Tibial nerve (tissue), 4 donors: ENCODE data around the gene CST6. TPM values are rescaled to one million over a fixed set of nuclear protein-coding genes. Genes with fewer than 3 reads are reported as not detected.

Experiments used
- DNase-seq, 2 donors: peaks; one replicate each; pipeline ENCODE4 v3.0.0-alpha.2; 2019; ENCODE audit warnings: low spot score in 2 of 2
- H3K27ac ChIP-seq, 4 donors: fragments of 200-600 bp; sonication (generic) in 3 of 4; one replicate each; pipeline ENCODE4 v1.5.1; 2017 to 2019; ENCODE audit warnings: mild to moderate bottlenecking in 1 of 4
- H3K27me3 ChIP-seq, 2 donors: fragments of 200-600 bp; sonication (generic) in 1 of 2; one replicate each; pipeline versions ENCODE4 v1.5.1 to v1.6.0; 2017 to 2019
- H3K36me3 ChIP-seq, 3 donors: fragments of 200-600 bp; sonication (generic); one replicate each; pipeline ENCODE4 v1.5.1; 2018 to 2019
- H3K4me1 ChIP-seq, 4 donors: fragments of 200-600 bp; sonication (generic) in 3 of 4; one replicate each; pipeline ENCODE4 v1.5.1; 2017 to 2019
- H3K4me3 ChIP-seq, 4 donors: fragments of 200-600 bp; sonication (generic) in 3 of 4; one replicate each; pipeline ENCODE4 v1.5.1; 2017 to 2019; ENCODE audit warnings: mild to moderate bottlenecking in 1 of 4, moderate library complexity in 1 of 4
- H3K9me3 ChIP-seq, 4 donors: fragments of 200-600 bp; sonication (generic) in 3 of 4; one replicate each; pipeline ENCODE4 v1.5.1; 2017 to 2019
- EP300 ChIP-seq, 2 donors: sonication (generic); formaldehyde crosslinking; IDR thresholded peaks; one replicate each; pipeline ENCODE4 v1.6.1; 2017; ENCODE audit warnings: antibody characterized with exemption in 2 of 2, mild to moderate bottlenecking in 1 of 2
- POLR2A ChIP-seq, 2 donors: fragments of 450-650 bp; IDR thresholded peaks; one replicate each; pipeline ENCODE4 v1.6.1; 2017; ENCODE audit warnings: antibody characterized with exemption in 2 of 2, mild to moderate bottlenecking in 2 of 2, moderate library complexity in 2 of 2
- WGBS, 2 donors: methylation state at CpG; one replicate each; pipeline ENCODE4 v1.1.5; 2018; 5-methylcytosine and 5-hydroxymethylcytosine counted together
- total RNA-seq, 4 donors: library from RNA; depleted of rRNA; stranded (reverse); fragments of >200 nt; gene quantifications; one replicate each; pipeline ENCODE4 v1.1.0, GENCODE V29; 2016
- TF ChIP-seq, protein P1 (sequence below), 5 experiments: fragments of 200-600 bp in 3 of 5; fragments of 450-650 bp in 2 of 5; sonication (generic) in 3 of 5; IDR thresholded peaks; one replicate each; pipeline ENCODE4 v1.5.1; 2016 to 2019; ENCODE audit warnings: antibody characterized with exemption in 5 of 5, mild to moderate bottlenecking in 3 of 5, moderate library complexity in 2 of 5

The CST6 gene
- total RNA-seq, 4 donors from 2014 or later: 1.2 TPM; not detected in 3

- Histone ChIP-seq H3K4me3 (no peak overlapping the region), H3K27me3 (peaks cover 0 to 21% of the 10 kb centered on the region in 2 donors), H3K36me3 (no peaks in the 10 kb centered on the region), H3K27ac (no peak overlapping the region), H3K4me1 (peaks cover 0 to 11% (median 7%) of the 10 kb centered on the region in 4 donors), H3K9me3 (no peaks in the 10 kb centered on the region)
- WGBS, 2 donors: 75 to 89% methylated on average over 6 of the region's 6 CpGs
- no peak for DNase-seq
- TF ChIP-seq, protein P1, sequence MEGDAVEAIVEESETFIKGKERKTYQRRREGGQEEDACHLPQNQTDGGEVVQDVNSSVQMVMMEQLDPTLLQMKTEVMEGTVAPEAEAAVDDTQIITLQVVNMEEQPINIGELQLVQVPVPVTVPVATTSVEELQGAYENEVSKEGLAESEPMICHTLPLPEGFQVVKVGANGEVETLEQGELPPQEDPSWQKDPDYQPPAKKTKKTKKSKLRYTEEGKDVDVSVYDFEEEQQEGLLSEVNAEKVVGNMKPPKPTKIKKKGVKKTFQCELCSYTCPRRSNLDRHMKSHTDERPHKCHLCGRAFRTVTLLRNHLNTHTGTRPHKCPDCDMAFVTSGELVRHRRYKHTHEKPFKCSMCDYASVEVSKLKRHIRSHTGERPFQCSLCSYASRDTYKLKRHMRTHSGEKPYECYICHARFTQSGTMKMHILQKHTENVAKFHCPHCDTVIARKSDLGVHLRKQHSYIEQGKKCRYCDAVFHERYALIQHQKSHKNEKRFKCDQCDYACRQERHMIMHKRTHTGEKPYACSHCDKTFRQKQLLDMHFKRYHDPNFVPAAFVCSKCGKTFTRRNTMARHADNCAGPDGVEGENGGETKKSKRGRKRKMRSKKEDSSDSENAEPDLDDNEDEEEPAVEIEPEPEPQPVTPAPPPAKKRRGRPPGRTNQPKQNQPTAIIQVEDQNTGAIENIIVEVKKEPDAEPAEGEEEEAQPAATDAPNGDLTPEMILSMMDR (IDR thresholded peaks at IDR 0.05): no peak
- TF ChIP-seq POLR2A (IDR thresholded peaks at IDR 0.05): no peak
- no peak for TF ChIP-seq EP300 (IDR thresholded peaks at IDR 0.05)
Measured at GRCh38 chr11:66014804-66015453, 3.1 kb downstream of the CST6 start.

GRCh38 chr11:66015454-66015881 is 3.7 kb downstream of the CST6 start:
- H3K4me1 ChIP-seq: peaks cover 0 to 11% (median 7%) of the 10 kb centered on the region in 4 donors
- no peaks in the 10 kb centered on the region for H3K36me3 ChIP-seq
- 46 to 53% methylated on average over 5 to 7 of the region's 7 CpGs for WGBS, 2 donors
- DNase-seq: no peak
- no peak overlapping the region for H3K4me3 ChIP-seq
- no peak for TF ChIP-seq POLR2A (IDR thresholded peaks at IDR 0.05)
- TF ChIP-seq EP300 (IDR thresholded peaks at IDR 0.05): no peak
- TF ChIP-seq, protein P1 (IDR thresholded peaks at IDR 0.05): no peak
- no peak overlapping the region for H3K27ac ChIP-seq
- H3K27me3 ChIP-seq: peaks cover 0 to 21% of the 10 kb centered on the region in 2 donors
- H3K9me3 ChIP-seq: no peaks in the 10 kb centered on the region

DNA sequence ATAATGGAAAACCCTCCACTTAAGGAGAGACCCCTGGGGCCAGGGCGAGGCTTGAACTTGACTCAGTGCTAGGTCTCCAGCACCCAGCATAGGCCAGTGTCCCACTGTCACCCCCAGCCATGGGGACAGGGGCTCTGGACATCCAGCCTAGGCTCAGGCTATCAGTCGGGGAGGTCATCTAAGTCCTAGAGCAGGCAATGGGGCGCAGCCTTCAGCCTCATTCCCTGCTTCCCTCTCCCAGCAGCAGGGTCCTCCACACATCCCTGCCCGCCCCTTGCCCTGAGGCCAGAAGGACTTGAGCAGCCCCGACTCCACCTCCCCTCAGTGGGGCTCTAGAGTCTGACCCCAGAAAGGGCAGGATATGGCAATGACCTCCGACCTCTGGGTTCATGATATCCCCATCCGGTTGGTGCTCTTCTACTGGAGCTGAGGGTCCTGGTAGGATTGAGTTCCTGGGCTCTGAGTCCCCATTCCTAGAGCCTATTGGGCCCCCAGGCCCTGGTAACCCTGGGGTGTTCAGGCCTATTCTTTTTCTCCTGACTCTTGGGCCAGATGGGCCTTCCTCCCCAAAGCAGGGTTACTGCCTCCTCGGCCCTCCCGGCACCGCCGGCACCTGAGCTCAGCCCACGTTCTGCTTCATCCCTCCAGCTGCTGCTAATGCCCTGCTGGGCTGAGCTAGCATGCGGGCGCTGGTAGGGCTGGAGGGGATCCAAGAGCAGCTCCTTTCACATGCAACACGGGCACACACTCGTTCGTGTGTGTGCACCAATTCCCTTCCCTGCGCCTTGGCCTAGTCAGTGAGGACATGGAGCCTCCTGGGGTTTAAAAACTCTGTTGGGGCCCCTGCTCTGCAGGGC is 4.4 kb downstream of the CST6 start:
- Histone ChIP-seq H3K27ac (no peak overlapping the region), H3K36me3 (no peaks in the 10 kb centered on the region), H3K9me3 (no peaks in the 10 kb centered on the region), H3K27me3 (peaks cover 0 to 21% of the 10 kb centered on the region in 2 donors), H3K4me1 (peaks cover 0 to 13% (median 7%) of the 10 kb centered on the region in 4 donors), H3K4me3 (no peak overlapping the region)
- WGBS, 2 donors: 72 to 79% methylated on average over 16 to 18 of the region's 18 CpGs
- DNase-seq: no peak
- TF ChIP-seq, protein P1 (IDR thresholded peaks at IDR 0.05): no peak
- TF ChIP-seq POLR2A (IDR thresholded peaks at IDR 0.05) (no peak), EP300 (IDR thresholded peaks at IDR 0.05) (no peak)

DNA sequence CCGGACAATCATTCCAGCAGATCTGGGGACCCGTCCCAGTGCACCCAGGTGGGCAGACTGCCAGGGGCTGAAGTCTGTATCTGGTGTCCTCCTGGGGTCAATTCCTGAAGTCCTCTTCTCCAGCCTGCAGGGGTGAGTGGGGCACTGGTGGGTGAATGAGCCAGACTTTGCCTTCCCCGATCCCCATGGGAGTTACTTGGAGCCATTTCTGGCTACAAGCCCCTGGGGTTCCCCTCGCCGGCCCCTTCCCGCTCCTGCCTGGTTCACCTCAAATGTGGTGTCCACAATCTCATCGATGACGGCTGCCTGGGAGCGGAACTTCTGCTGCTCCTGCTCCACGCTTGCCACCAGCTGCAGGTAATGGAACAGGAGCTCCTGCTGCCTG is 5.0 kb downstream of the CST6 start:
- 89 to 95% methylated on average over 9 to 10 of the region's 10 CpGs for WGBS, 2 donors
- Histone ChIP-seq H3K4me1 (peaks cover 0 to 11% (median 4%) of the 10 kb centered on the region in 4 donors), H3K27ac (no peak overlapping the region)

More for the DNA sequence above, 5.0 kb downstream of the CST6 start:
- Histone ChIP-seq H3K36me3 (no peaks in the 10 kb centered on the region), H3K9me3 (no peaks in the 10 kb centered on the region), H3K4me3 (no peak overlapping the region), H3K27me3 (peaks cover 0 to 20% of the 10 kb centered on the region in 2 donors)
- TF ChIP-seq EP300 (IDR thresholded peaks at IDR 0.05): no peak
- no peak for TF ChIP-seq POLR2A (IDR thresholded peaks at IDR 0.05)
- TF ChIP-seq, protein P1 (IDR thresholded peaks at IDR 0.05): no peak
- DNase-seq: no peak
